SH-SY5Y (cell line): Measurements from ENCODE around the gene SHISA4.

Experiments used
- GATA2 ChIP-seq: IDR thresholded peaks from 2 replicates; pipeline ENCODE4 v1.6.1; 2011; ENCODE audit warnings: mild to moderate bottlenecking, low read depth, low read length
- GATA3 ChIP-seq: IDR thresholded peaks from 2 replicates; pipeline ENCODE4 v1.6.1; 2011; ENCODE audit warnings: low read depth, mild to moderate bottlenecking, low read length, moderate library complexity

SHISA4 gene

GRCh38 chr1:201888282-201889089 is at the start of gene SHISA4:
Gene SHISA4 (plus strand): TSS chr1:201888898. CDS start chr1:201888995, 97 bp downstream.
- TF ChIP-seq GATA3 (no peak), GATA2 (no peak)

GRCh38 chr1:201840055-201840454 is 48.6 kb upstream of the SHISA4 start:
- no peak for TF ChIP-seq GATA2
- TF ChIP-seq GATA3 = no peak

GRCh38 chr1:201840490-201840889 is 48.2 kb upstream of the SHISA4 start:
- TF ChIP-seq GATA3 (no peak), GATA2 (no peak)

- TF ChIP-seq GATA3 (no peak), GATA2 (no peak)
These were observed 47.3 kb upstream of the SHISA4 start for GRCh38 chr1:201841265-201841912.

GRCh38 chr1:201842472-201843027 is 46.1 kb upstream of the SHISA4 start:
- no peak for TF ChIP-seq GATA3
- TF ChIP-seq GATA2 = no peak

GRCh38 chr1:201845331-201846083 is 43.2 kb upstream of the SHISA4 start:
- TF ChIP-seq GATA3 (no peak), GATA2 (no peak)

- TF ChIP-seq GATA3 (no peak), GATA2 (no peak)
These were observed 41.5 kb upstream of the SHISA4 start for GRCh38 chr1:201847150-201847549.

- TF ChIP-seq GATA3 = no peak
- no peak for TF ChIP-seq GATA2
These were observed 40.5 kb upstream of the SHISA4 start for GRCh38 chr1:201848230-201848629.

GRCh38 chr1:201849372-201850052 is 39.2 kb upstream of the SHISA4 start:
- no peak for TF ChIP-seq GATA3
- TF ChIP-seq GATA2 = no peak

GRCh38 chr1:201850053-201850397 is 38.7 kb upstream of the SHISA4 start:
- TF ChIP-seq GATA3 = no peak
- TF ChIP-seq GATA2 = no peak

GRCh38 chr1:201851949-201852348 is 36.7 kb upstream of the SHISA4 start:
- TF ChIP-seq GATA2 (no peak), GATA3 (no peak)

- TF ChIP-seq GATA3 = no peak
- TF ChIP-seq GATA2 = no peak
These were observed 29.3 kb upstream of the SHISA4 start for GRCh38 chr1:201859424-201859823.

GRCh38 chr1:201861448-201861847 is 27.2 kb upstream of the SHISA4 start:
- TF ChIP-seq GATA2 (no peak), GATA3 (no peak)

GRCh38 chr1:201870397-201870796 is 18.3 kb upstream of the SHISA4 start:
- TF ChIP-seq GATA2 = no peak
- TF ChIP-seq GATA3 = no peak

- TF ChIP-seq GATA3 = no peak
- TF ChIP-seq GATA2 = no peak
These were observed 14.0 kb upstream of the SHISA4 start for GRCh38 chr1:201874672-201875071.
